OCI-LY1 (cell line): ENCODE results near the gene SLC26A9.

Experiments used
- H2AFZ ChIP-seq: fragments of 200-600 bp; sonication (generic), shearing (Covaris generic); 2 replicates; pipeline ENCODE4 v1.6.0; 2014; ENCODE audit warnings: antibody characterized with exemption, mild to moderate bottlenecking, low read length
- H3F3A ChIP-seq: fragments of 200-600 bp; sonication (generic), shearing (Covaris generic); 2 replicates; pipeline ENCODE4 v1.6.0; 2014; ENCODE audit warnings: mild to moderate bottlenecking, antibody characterized with exemption, low read length, moderate library complexity; ENCODE audit not compliant: insufficient read depth
- H3K27ac ChIP-seq: fragments of 200-600 bp; sonication (generic); 2 replicates; pipeline ENCODE4 v1.5.1; 2014; ENCODE audit warnings: low read length, mixed run types, mild to moderate bottlenecking, low read depth; ENCODE audit not compliant: poor library complexity, severe bottlenecking
- H3K27me3 ChIP-seq: fragments of 200-600 bp; sonication (generic); 2 replicates; pipeline ENCODE4 v1.6.0; 2014; ENCODE audit warnings: antibody characterized with exemption, mild to moderate bottlenecking, low read length, moderate library complexity; ENCODE audit not compliant: insufficient read depth
- H3K36me3 ChIP-seq: fragments of 200-600 bp; sonication (generic); 2 replicates; pipeline ENCODE4 v1.6.1; 2014; ENCODE audit warnings: mild to moderate bottlenecking, antibody characterized with exemption, low read length, moderate library complexity, mixed read lengths; ENCODE audit not compliant: insufficient read depth
- H3K4me1 ChIP-seq: fragments of 200-600 bp; sonication (generic); 2 replicates; pipeline ENCODE4 v1.5.1; 2014; ENCODE audit warnings: mild to moderate bottlenecking, low read length, moderate library complexity; ENCODE audit not compliant: insufficient read depth, severe bottlenecking
- H3K4me2 ChIP-seq: fragments of 200-600 bp; sonication (generic), shearing (Covaris generic); 2 replicates; pipeline ENCODE4 v1.6.1; 2014; ENCODE audit warnings: low read length
- H3K4me3 ChIP-seq: fragments of 200-600 bp; sonication (generic); 2 replicates; pipeline ENCODE4 v1.5.1; 2014; ENCODE audit warnings: low read length, low read depth, mild to moderate bottlenecking, mixed read lengths; ENCODE audit not compliant: poor library complexity, severe bottlenecking
- H3K79me2 ChIP-seq: fragments of 200-600 bp; shearing (Covaris generic); 2 replicates; pipeline ENCODE4 v1.6.1; 2016; ENCODE audit warnings: mixed run types, low read length, mixed read lengths; ENCODE audit not compliant: insufficient read depth
- H3K9ac ChIP-seq: fragments of 200-600 bp; sonication (generic), shearing (Covaris generic); 2 replicates; pipeline ENCODE4 v1.6.1; 2014; ENCODE audit warnings: mild to moderate bottlenecking, low read length, mixed read lengths
- H3K9me2 ChIP-seq: fragments of 200-600 bp; sonication (generic), shearing (Covaris generic); 2 replicates; pipeline ENCODE4 v1.6.1; 2014; ENCODE audit warnings: low read depth, mild to moderate bottlenecking, low read length, mixed read lengths
- H3K9me3 ChIP-seq: fragments of 200-600 bp; shearing (Covaris generic); 2 replicates; pipeline ENCODE4 v1.6.1; 2014; ENCODE audit warnings: low read length, mixed read lengths
- H4K20me1 ChIP-seq: fragments of 200-600 bp; sonication (generic), shearing (Covaris generic); 2 replicates; pipeline ENCODE4 v1.6.0; 2016; ENCODE audit warnings: mild to moderate bottlenecking, low read length; ENCODE audit not compliant: insufficient read depth
- CTCF ChIP-seq: fragments of 200-600 bp; sonication (generic), shearing (Covaris generic); IDR thresholded peaks from 2 replicates; pipeline ENCODE4 v1.5.1; 2017; ENCODE audit warnings: mild to moderate bottlenecking, antibody characterized with exemption, low read length, moderate library complexity, mixed read lengths
- EZH2 ChIP-seq: fragments of 200-600 bp; sonication (generic), shearing (Covaris generic); IDR thresholded peaks from 2 replicates; pipeline ENCODE4 v1.8.0; 2017; ENCODE audit warnings: borderline replicate concordance, mixed run types, mild to moderate bottlenecking, antibody characterized with exemption, low read length, moderate library complexity, mixed read lengths

The SLC26A9 gene

GRCh38 chr1:205979301-205979700, 36.0 kb upstream of the SLC26A9 start:
- Histone ChIP-seq H3K27me3 (peaks cover 3% of the 10 kb centered on the region; the same call in 1 of the 2 replicates), H3K9me2 (no peaks in the 10 kb centered on the region), H3K4me3 (no peak overlapping the region), H3K79me2 (no peaks in the 10 kb centered on the region), H3K4me1 (no peaks in the 10 kb centered on the region), H3K9ac (no peak overlapping the region), H2AFZ (no peak overlapping the region), H4K20me1 (no peaks in the 10 kb centered on the region), H3K9me3 (no peaks in the 10 kb centered on the region), H3F3A (no peaks in the 10 kb centered on the region), H3K4me2 (no peak overlapping the region), H3K27ac (no peak overlapping the region), H3K36me3 (no peaks in the 10 kb centered on the region)
- TF ChIP-seq CTCF, result no peak
- no peak for TF ChIP-seq EZH2

- no peaks in the 10 kb centered on the region for H3K36me3 ChIP-seq
- no peaks in the 10 kb centered on the region for H3K9me2 ChIP-seq
- H3K9me3 ChIP-seq, result no peaks in the 10 kb centered on the region
- H3K4me3 ChIP-seq, result no peak overlapping the region
- no peak overlapping the region for H3K4me2 ChIP-seq
- H3K4me1 ChIP-seq, result no peaks in the 10 kb centered on the region
- TF ChIP-seq CTCF, result no peak
- no peak for TF ChIP-seq EZH2
- H2AFZ ChIP-seq, result no peak overlapping the region
- peaks cover 3% of the 10 kb centered on the region; the same call in 1 of the 2 replicates for H3K27me3 ChIP-seq
- no peak overlapping the region for H3K9ac ChIP-seq
- no peaks in the 10 kb centered on the region for H4K20me1 ChIP-seq
- H3F3A ChIP-seq, result no peaks in the 10 kb centered on the region
- H3K27ac ChIP-seq, result no peak overlapping the region
- no peaks in the 10 kb centered on the region for H3K79me2 ChIP-seq
Observed at GRCh38 chr1:205978676-205979075, 35.4 kb upstream of the SLC26A9 start.

- H3K79me2 ChIP-seq, result no peaks in the 10 kb centered on the region
- no peaks in the 10 kb centered on the region for H3F3A ChIP-seq
- H3K36me3 ChIP-seq, result no peaks in the 10 kb centered on the region
- no peak overlapping the region for H3K27ac ChIP-seq
- no peak overlapping the region for H3K9ac ChIP-seq
- H3K9me3 ChIP-seq, result no peaks in the 10 kb centered on the region
- TF ChIP-seq CTCF (peak; percentile 94), EZH2 (no peak)
- H4K20me1 ChIP-seq, result no peaks in the 10 kb centered on the region
- no peak overlapping the region for H3K4me3 ChIP-seq
- H3K9me2 ChIP-seq, result no peaks in the 10 kb centered on the region
- H3K4me1 ChIP-seq, result no peaks in the 10 kb centered on the region
- peaks cover 3% of the 10 kb centered on the region; the same call in 1 of the 2 replicates for H3K27me3 ChIP-seq
- no peak overlapping the region for H3K4me2 ChIP-seq
- H2AFZ ChIP-seq, result no peak overlapping the region
Observed at GRCh38 chr1:205977402-205978014, 34.3 kb upstream of the SLC26A9 start.
